ENCODE data around the gene ZNF511.

- no peak for TF ChIP-seq CTCF (IDR thresholded peaks at IDR 0.05; ENCODE audit: low read length)
- TF ChIP-seq EZH2 (IDR thresholded peaks at IDR 0.05; ENCODE audit: borderline replicate concordance, low read length), result no peak
Measured at GRCh38 chr10:133328358-133329343, 19.9 kb downstream of the ZNF511 start.

Measured in OCI-LY1 (cell line).